Activated CD4-positive, alpha-beta T cell treated with anti-CD3 and anti-CD28 coated beads, Interleukin-2, amount 50 U/mL, for 48 hours (primary cell): ENCODE results near the gene VRK1.
A peak's percentile ranks its signal among the peaks of the same experiment; 100 is the strongest.

Experiments used
- DNase-seq, 2 experiments: peaks; one replicate each; pipeline ENCODE4 v3.0.0-alpha.2; 2020

The VRK1 gene

DNA sequence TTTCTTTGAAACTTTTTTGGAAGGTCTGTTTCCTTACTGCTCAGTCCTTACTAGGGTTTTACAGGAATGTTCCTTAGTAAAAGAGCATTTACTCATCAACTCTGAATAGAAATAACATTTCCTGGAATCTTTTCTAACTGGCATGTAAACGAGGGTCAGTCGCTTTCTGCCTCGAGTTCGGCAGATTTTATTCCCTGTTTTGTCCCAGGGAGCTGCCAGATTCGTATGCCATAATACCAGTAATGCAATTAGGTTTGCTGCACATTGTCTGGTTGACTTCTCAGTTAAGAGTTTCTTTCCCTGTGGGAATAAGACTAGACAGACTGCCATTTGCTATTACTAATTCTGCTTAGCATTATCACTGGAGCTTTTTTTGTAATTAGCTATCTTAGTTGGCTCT is 91.9 kb downstream of the VRK1 start:
- no peak for DNase-seq

DNA sequence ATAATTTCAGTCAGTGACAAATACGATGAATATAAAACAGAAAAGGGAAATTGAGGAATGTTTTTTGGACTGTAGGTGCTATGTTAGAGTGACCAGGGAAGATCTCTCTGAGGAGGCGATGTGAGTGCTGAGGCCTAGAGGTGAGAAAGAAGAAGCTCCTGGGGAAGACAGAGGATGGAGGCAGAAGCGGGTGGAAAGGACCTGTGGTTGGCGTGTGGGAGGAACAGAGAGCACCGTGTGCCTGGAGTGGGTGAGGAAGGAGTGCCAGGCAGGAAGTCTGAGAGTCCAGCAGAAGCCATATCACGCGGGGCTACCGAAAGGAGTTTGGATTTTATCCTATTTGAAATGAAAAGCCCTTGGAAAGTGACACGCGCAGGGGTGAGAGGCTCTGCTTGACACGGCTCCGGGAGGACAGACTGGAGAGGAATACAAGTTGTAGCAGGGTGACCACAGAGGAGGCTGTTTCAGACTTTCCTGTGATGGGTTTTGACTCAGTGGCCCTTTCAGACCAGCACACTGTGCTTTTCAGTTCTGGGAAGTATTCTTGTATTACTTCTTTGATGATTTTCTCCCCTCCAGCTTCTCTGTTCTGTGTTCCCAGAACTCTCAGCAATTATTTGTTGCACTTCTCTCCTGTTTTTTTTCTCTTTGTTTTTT is 96.9 kb downstream of the VRK1 start:
- peak; percentile 5 to 13 for DNase-seq

DNA sequence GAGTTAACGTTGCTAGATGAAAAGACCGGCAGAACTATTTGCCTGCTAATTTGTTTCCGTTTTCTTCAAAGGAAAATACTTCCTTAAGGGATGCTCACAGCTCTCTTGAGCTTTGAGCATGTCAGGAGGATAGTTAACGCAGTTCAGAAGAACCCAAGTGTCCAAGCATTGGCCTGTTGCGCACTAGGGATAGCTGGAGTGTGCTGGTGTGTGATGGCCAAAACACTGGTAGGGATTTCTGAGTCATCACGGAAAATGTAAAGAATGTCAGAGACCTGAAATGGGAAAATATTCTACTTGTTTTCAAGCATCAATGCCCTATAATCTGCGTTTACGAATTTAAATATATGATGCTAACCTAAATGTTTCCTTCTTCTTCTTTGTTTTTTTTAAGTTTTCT is 97.8 kb downstream of the VRK1 start:
- no peak for DNase-seq

DNA sequence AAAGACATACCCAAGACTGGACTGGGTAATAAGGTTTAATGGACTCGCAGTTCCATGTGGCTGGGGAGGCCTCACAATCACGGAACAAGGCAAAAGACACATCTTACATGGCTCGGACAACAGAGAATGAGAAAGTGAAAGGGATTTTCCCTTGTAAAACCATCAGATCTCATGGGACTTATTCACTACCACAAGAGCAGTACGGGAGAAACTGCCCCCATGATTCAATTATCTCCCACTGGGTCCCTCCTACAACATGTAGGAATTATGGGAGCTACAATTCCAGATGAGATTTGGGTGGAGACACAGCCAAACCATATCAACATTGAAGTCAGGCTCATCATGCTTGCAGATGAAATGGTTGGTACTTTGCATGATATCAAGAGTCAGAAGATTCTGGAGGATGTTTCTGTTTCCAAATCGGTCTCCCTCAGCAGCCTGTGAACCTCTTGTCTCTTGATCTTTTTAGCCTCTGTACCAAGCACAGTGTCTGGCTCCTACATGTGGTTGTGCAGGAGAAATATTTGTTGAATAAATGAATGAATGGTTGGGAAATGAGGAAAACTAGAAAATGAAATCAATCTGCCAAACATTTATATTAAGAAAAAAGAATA is 98.6 kb downstream of the VRK1 start:
- no peak for DNase-seq

DNA sequence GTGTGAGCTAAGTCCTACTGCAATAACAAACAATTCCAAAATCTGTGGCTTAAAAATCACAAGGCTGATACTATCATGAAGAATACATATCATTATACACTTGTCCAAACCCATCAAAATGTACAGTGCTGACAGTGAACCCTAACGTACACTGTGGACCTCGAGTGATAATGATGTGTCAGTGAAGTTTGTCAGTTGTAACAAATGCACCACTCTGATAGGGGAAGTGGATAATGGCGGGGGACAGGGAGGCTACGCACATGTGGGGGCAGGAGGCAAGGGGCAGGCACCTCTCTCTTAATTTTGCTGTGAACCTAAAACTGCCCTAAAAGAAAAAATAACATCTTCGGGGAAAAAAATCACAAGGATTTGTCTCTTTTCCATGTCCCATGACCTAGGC is 100.0 kb downstream of the VRK1 start:
- DNase-seq: no peak

DNA sequence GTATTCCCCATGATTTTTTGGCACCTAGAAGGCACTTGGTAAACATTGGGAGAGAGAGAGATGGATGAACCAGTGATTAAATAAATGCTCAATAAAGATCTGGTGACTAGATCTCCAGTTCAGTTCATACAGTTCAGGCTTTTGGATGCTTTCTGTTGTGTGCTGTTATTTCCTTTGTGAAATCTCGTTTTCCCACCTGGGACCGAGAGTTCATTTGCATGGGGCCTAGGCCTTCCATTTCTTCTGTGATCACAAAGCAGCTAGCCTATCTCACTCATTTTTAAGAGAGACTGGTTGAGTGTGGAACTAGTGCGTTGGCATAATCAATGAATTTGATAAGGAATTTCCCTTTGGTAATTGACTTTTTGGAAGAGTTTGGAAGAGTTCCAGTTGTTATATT is 104.0 kb downstream of the VRK1 start:
- no peak for DNase-seq

DNA sequence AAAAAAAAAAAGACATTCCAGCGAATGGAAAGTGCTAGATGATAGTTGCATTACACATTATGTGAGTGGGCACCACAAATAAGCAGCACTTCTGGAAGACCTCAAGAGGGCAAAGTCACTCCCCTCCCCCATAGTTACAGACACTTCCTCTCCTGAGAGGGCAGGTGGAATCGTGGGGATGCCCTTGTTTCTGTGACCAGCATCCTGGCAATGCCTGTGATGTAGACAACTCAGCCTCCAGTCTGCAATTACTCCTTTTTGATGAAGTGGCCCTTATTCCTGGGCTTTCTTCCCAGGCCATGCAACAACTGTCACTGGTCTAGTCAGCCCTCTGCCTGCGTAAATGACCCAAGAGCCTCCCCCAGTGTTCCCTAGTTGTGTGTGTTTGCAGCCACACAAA is 104.8 kb downstream of the VRK1 start:
- no peak for DNase-seq

DNA sequence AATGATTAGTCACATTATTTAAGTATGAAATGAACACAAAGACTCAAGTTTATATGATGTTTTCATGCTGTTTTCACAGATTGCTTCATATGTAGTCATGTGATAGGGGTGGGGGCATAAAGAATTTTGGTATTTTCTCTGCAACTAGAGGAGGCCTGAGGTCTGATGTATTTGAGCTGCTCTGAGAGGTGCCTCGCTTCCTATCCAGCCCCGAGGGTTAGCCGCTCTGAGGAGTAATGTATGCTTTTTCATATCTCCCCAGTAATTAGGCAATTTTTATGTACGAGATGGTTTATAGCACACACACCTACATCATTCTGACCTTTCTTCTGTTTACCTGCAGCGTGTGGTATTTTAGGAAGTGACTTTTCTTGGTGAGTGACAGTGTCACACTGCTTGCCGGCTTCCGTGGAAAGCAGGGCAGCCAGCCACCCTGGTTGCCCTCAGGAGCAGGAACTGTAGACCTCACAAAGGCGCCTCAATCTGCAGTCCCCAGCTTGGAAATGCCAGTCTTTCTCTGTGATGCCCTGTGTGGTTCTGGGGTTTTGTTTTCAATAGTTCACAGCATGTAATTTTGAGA is 106.4 kb downstream of the VRK1 start:
- no peak for DNase-seq

DNA sequence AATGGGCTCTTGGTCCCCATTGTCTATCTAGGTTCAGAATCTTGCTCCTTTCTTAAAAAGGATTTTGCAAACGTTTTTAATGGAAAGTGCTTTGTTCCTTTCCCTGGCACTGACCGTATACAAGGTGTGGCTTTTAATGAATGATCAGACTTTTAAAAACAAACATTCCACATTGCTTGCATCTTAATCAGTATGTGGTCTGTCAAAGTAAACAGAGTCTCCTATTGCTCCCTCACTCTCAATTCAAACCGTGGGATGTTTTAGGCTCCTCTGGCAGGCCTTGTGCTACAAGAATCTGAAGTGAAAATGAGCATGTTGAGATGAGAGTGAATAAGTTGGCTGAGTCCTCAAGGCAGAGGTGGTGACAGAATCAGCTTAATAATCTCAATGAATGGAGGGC is 107.0 kb downstream of the VRK1 start:
- no peak for DNase-seq

DNA sequence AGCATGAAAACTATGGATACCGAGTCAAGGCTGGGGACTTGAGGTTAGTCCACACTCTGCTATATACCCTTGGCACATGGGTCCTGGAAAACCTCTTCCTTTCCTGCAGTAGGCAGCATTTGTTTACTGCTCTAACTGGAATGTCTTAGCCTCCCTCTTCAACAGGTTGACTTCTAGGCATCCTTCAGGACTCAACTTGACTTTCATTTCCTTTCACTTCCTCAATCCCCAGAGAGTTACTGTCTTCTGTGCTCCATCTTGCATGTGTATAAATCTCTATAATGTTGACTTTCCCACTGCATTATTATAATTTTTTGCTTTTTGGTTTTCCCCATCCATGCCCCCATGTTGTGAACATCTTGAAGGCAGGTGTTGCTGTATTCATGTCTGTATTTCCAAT is 107.9 kb downstream of the VRK1 start:
- no peak for DNase-seq

DNA sequence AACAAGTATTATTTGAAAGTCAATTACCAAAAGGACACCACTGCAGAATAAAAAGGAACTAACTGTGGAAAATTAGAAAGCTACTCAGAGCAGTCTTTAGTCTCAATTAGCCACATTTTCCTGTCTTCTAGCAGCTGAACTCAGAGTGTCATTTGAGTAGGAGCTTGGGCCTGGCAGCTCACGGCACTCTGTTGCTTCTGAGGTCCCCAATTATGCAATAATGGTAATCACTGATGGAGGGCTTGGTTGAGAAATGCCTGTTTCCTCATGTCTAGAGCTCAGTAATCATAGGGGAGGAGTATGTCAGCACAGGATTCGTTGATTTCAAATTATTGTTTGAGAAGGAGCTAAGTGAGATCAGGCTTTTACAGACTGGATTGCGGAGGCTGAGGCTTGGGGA is 108.6 kb downstream of the VRK1 start:
- DNase-seq: no peak

DNA sequence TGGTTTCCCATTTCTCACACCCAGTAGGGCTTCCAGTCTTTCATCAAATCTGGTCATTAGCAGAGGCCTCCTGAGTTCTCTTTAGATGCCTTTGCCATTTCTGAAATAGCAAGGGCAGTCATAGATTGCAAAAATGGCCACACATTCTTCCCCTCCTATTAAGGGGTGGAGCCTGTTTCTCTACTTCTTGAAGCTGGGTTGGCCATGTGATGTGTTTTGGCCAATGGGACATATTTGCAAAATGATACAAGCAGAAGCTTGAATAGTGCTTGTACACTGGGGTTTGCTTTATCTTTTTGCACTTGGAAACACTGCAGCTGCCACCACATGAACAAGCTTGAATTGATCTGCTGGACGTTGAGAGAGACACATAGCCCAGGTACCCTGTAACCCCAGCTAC is 109.3 kb downstream of the VRK1 start:
- DNase-seq: no peak

DNA sequence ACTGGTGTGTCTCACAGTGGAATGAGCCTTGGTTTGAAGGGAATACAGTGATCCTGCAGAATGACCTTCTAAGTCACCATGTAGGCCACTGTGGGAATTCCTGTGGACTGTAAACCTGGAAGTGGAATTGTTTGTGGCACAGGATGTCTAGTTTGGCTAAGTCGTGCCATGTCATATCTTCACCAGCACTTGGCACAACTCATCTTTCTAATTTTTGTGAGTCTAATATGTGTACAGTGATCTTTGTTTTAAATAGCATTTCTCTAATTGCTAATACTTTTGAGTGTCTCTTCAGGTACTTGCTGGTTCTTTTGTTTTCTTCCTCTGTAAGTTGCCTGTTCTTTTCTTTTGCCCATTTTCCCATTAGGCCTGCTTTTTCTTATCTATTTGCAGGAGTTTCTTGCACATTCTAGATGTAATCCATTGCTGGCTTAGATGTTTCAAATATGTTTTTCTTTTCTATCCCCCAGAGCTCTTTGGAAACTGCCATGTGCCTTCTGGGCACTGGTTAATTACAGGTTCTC is 112.7 kb downstream of the VRK1 start:
- DNase-seq: no peak

DNA sequence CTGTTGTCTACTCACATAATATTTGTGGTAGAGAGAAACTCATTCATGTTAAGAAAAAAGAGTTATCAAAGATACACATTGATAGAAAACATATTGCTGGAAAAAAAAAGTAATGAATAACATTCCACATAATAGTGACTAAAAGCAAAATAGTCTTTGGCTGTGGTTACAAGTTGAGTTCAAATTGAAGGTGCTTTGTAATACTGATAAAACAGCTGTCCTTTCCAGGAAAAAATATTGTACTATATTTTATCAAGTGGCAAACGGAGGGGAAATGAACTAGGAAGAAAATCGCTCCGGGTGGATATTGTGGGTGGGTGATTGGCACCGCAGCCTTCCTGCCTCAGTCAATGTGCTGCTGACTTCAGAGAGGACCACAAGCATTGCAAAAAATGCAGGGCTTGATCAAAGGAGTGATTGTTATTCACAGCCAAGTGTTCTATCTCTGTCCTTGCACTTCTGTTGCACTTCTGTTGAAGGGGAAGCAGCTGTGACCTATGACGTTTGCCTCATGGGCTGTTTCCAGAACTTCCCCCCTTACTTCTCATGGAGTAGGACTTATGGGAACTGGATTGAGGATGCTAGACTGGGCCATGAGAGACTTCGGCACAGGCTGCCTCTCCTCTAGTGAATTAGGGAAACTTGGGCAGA is 114.4 kb downstream of the VRK1 start:
- DNase-seq: peak in 1 of 2 experiments; percentile 4

DNA sequence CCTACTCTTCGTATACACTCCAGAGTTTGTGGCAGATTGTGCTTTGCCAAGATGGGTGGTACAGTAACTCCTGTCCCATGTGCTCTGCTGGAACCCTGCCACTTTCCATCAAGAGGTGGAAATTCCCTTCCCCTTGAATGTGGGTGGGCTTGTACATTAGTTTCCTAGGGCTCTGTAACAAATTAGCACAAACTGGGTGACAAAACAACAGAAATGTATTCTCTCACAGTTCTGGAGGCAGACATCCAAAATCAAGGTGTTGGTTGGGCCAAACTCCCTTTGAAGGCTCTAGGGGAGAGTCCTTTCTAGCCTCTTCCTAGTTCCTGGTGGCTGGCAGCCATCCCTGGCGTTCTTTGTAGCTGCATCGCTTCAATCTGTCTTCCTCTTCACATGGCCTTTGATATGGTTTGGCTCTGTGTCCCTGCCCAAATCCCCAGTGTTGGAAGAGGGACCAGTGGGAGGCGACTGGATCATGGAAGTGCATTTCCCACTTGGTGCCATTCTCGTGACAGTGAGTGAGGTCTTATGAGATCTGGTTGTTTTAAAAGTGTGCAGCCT is 117.5 kb downstream of the VRK1 start:
- DNase-seq: no peak

DNA sequence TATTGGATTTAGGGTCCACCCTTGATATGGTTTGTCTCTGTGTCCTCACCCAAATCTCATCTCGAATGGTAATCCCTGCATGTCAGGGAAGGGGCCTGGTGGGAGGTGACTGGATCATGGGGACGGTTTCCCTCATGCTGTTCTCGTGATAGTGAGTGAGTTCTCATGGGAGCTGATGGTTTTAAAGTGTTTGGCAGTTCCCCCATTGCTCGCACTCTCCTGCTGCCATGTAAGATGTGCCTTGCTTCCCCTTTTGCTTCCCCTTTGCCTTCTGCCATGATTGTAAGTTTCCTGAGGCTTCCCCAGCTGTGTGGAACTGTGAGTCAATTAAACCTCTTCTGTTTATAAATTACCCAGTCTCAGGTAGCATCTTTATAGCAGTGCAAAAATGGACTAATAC is 118.3 kb downstream of the VRK1 start:
- DNase-seq: no peak

DNA sequence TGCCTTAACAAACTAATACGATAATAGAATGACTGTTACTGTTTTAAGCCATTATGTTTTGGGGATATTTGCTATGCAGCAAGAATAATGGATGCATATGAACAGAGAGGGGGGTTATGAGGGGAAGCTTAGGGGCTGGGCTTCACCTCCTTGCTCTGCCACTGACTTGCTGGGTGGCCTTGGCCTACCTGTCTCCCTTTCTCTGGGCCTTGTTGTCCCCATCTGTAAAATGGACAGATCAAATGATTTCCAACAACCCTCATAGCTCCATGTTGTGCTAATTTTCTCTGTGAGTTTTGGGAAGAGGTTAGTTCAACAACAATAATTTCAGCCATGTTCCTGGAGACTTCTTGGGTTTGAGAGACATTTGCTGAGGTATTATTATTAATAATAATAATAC is 119.6 kb downstream of the VRK1 start:
- DNase-seq: no peak

DNA sequence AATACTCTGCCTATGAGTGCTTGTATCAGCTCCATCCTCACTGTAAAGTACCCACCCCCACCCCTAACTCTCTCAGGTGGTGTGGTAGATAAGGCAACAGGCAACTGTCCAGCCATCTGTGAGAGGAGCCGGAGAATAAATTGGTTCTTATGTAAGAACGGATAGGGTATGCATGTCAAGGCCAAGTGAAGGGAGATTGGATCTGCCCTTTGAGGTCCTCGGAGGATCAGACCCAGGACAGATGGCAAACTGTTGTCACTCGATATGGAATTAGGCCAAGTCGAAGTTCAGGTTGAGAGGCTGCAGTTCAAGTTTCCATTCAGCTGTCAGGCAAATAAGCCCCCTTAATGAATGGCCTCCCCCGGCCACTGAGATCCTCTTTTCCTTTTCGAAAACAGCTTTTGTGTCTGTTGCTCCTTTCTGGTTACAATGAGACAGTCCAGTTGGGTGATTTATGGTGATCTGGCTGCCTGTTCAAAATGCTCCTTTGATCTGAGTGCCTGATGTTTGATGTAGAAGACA is 120.3 kb downstream of the VRK1 start:
- no peak for DNase-seq

DNA sequence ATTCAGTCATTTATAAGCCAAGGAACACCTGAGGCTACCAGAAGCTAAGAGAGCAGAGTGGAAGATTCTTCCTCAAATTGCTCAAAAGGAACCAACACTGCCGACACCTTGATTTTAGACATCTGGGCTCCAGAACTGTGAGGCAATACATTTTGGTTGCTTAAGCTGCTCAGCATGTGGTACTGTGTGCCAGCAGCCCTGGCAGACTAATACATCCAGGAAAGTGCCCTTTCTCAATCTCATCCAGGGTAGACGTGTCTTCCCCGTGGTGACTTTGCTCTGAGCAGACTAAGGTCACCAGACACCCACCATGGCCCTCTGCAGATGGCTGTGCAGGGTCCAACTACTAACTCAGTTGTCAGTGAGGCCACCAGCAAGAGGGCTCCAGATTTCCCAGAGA is 122.8 kb downstream of the VRK1 start:
- DNase-seq: no peak

DNA sequence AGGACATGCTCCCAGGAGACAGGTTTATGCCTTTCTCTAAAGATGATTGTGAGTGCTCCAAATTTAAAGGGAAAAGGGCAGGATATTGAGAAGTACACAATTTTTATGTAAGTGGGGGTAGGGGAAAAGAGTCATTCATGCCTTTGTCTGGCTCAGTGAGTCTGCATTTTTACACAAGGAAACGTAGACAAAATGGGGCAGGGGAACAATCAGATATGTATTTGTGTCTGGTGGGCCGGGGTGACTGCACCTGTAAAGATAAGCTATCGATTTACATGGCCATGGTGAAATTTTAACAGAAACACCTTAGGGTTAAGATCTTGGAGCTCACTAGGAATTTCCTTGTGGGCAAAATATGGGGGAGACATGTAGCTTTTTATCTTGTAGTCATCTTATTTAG is 123.6 kb downstream of the VRK1 start:
- no peak for DNase-seq

DNA sequence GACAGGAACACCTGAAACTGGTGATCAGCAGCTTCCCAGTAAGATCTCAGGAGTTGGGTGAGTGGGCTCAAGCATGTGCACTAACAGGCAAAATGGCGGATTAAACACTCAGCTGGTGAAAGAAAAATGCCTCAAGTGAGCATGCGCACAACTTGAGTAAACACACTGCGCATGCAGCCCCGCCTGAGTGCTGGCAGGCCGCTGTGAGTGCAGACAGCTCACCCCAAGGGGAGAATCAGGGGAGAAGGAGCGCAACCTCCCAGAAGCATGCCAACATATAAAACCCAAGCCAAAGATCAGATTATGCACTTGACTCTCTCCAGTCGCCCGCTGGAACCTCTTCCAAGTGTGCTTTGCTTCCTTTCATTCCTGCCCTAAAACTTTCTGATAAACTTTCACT is 125.8 kb downstream of the VRK1 start:
- DNase-seq: no peak

DNA sequence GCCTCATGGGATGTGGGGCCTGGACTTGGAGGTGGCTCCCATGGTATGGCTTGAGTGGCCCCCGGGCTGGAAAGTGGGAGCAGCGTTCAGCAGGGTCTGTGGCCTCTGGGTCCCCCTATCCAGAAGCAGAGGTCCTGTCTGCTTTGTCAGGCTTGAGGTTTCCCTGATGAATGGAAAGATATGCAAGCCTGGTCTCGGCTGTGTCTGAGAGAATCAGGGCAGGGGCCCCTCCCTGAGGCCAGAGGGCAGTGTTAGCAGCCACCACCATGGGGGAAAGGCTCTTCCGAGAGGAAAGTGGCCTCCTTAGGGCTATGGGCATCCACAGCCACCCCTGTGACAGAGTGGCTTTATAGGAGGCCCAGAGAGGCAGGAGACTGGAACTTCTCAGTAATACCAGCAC is 128.2 kb downstream of the VRK1 start:
- no peak for DNase-seq

DNA sequence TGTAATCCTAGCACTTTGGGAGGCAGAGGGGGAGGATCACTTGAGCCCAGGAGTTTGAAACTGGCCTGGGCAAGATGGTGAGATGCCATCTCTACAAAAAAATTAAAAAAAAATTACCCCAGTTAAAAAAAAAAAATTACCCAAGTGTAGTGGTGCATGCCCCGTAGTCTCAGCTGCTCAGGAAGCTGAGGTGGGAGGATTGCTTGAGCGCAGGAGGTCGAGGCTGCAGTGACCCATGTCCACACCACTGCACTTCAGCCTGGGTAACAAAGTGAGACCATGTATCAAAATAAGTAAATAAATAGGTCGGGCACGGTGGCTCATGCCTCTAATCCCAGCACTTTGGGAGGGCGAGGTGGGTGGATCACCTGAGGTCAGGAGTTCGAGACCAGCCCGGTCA is 128.8 kb downstream of the VRK1 start:
- no peak for DNase-seq
